ENCODE measurements around the gene PACRG. TPM values are rescaled to one million over a fixed set of nuclear protein-coding genes. Genes with fewer than 3 reads are reported as not detected.

PACRG gene
- polyA plus RNA-seq, 1 donor from 2014 or later, result 16.6 TPM

DNA sequence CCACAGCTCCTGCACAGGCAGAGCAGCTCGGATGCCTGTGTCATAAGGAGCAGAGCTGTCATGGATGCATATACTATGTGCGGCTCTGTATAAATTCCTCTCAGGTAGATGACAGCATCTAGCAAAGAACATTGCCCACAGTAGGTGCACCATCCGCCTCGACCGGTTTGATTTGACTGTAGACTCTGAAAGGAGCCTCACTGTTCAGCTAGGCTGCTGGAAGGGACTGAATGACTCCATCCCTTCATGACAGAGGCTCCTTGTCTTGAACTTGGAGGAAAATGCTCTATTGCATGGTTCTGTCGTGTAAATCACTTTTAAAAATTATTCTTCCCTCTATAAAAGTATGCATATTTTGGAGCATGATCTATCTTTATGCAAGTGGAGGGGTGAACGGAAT is 557.9 kb downstream of the PACRG start:
- no peaks in the 10 kb centered on the region for H3K9me2 ChIP-seq (ENCODE audit: insufficient read depth, low read length)
- no peaks in the 10 kb centered on the region for H3F3A ChIP-seq (ENCODE audit: insufficient read depth, low read length, poor library complexity, severe bottlenecking)
- H3K79me2 ChIP-seq (replicated peaks; ENCODE audit: insufficient read depth, low read length), result no peaks in the 10 kb centered on the region
- TF ChIP-seq EP300 (conservative IDR thresholded peaks at IDR 0.05; ENCODE audit: poor library complexity, severe bottlenecking) (no peak), MXI1 (conservative IDR thresholded peaks at IDR 0.05; ENCODE audit: poor library complexity, severe bottlenecking) (no peak), EZH2 (IDR thresholded peaks at IDR 0.05; ENCODE audit: borderline replicate concordance, insufficient read depth, low read length, poor library complexity, severe bottlenecking) (no peak), POLR2AphosphoS5 (IDR thresholded peaks at IDR 0.05) (no peak), TAF1 (IDR thresholded peaks at IDR 0.05; ENCODE audit: low read depth) (no peak), SMC3 (conservative IDR thresholded peaks at IDR 0.05; ENCODE audit: poor library complexity) (no peak)
- TF ChIP-seq, protein P1, sequence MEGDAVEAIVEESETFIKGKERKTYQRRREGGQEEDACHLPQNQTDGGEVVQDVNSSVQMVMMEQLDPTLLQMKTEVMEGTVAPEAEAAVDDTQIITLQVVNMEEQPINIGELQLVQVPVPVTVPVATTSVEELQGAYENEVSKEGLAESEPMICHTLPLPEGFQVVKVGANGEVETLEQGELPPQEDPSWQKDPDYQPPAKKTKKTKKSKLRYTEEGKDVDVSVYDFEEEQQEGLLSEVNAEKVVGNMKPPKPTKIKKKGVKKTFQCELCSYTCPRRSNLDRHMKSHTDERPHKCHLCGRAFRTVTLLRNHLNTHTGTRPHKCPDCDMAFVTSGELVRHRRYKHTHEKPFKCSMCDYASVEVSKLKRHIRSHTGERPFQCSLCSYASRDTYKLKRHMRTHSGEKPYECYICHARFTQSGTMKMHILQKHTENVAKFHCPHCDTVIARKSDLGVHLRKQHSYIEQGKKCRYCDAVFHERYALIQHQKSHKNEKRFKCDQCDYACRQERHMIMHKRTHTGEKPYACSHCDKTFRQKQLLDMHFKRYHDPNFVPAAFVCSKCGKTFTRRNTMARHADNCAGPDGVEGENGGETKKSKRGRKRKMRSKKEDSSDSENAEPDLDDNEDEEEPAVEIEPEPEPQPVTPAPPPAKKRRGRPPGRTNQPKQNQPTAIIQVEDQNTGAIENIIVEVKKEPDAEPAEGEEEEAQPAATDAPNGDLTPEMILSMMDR (IDR thresholded peaks at IDR 0.05; ENCODE audit: poor library complexity, severe bottlenecking), result no peak
- TF ChIP-seq, protein P2, sequence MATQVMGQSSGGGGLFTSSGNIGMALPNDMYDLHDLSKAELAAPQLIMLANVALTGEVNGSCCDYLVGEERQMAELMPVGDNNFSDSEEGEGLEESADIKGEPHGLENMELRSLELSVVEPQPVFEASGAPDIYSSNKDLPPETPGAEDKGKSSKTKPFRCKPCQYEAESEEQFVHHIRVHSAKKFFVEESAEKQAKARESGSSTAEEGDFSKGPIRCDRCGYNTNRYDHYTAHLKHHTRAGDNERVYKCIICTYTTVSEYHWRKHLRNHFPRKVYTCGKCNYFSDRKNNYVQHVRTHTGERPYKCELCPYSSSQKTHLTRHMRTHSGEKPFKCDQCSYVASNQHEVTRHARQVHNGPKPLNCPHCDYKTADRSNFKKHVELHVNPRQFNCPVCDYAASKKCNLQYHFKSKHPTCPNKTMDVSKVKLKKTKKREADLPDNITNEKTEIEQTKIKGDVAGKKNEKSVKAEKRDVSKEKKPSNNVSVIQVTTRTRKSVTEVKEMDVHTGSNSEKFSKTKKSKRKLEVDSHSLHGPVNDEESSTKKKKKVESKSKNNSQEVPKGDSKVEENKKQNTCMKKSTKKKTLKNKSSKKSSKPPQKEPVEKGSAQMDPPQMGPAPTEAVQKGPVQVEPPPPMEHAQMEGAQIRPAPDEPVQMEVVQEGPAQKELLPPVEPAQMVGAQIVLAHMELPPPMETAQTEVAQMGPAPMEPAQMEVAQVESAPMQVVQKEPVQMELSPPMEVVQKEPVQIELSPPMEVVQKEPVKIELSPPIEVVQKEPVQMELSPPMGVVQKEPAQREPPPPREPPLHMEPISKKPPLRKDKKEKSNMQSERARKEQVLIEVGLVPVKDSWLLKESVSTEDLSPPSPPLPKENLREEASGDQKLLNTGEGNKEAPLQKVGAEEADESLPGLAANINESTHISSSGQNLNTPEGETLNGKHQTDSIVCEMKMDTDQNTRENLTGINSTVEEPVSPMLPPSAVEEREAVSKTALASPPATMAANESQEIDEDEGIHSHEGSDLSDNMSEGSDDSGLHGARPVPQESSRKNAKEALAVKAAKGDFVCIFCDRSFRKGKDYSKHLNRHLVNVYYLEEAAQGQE (IDR thresholded peaks at IDR 0.05; ENCODE audit: borderline replicate concordance), result no peak
- H3K4me2 ChIP-seq (ENCODE audit: low read length), result no peak overlapping the region
- no peak overlapping the region for H3K27ac ChIP-seq (ENCODE audit: low read length)
- H3K4me3 ChIP-seq (ENCODE audit: low read length), result no peak overlapping the region
- no peaks in the 10 kb centered on the region for H3K36me3 ChIP-seq (ENCODE audit: insufficient read depth, low read length)
- no peaks in the 10 kb centered on the region for H4K20me1 ChIP-seq (ENCODE audit: insufficient read depth)
- H2AFZ ChIP-seq (ENCODE audit: low read depth, low read length), result no peak overlapping the region
- no peak overlapping the region for H3K9ac ChIP-seq (ENCODE audit: low read length)
- H3K27me3 ChIP-seq (ENCODE audit: insufficient read depth, low read depth, low read length), result no peaks in the 10 kb centered on the region
- H3K9me3 ChIP-seq (ENCODE audit: low read length), result no peaks in the 10 kb centered on the region

DNA sequence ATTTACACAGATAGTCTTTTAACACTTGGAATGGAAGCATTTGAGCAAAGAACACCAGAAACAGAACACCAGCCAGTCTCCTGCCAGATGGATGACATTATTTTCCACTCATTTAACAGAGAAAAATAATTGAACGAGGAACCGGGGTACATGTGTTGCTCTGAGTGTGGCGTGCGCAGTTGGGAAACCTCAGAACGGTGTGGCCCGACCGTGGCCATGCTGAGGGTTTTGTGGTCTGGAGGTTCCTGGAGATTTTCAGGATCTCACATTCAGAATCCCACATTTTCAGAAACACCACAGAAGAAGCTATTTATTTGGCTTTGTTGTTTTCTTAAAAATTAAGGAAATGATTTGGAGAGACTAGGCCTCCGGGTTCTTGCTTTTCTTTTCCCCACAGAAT is 559.9 kb downstream of the PACRG start:
- Histone ChIP-seq H3K4me2 (ENCODE audit: low read length) (no peak overlapping the region), H3K27me3 (ENCODE audit: insufficient read depth, low read depth, low read length) (no peaks in the 10 kb centered on the region), H3K9ac (ENCODE audit: low read length) (no peak overlapping the region), H3K36me3 (ENCODE audit: insufficient read depth, low read length) (no peaks in the 10 kb centered on the region), H3F3A (ENCODE audit: insufficient read depth, low read length, poor library complexity, severe bottlenecking) (no peaks in the 10 kb centered on the region), H2AFZ (ENCODE audit: low read depth, low read length) (no peak overlapping the region), H3K27ac (ENCODE audit: low read length) (no peak overlapping the region), H4K20me1 (ENCODE audit: insufficient read depth) (no peaks in the 10 kb centered on the region), H3K9me2 (ENCODE audit: insufficient read depth, low read length) (no peaks in the 10 kb centered on the region), H3K9me3 (ENCODE audit: low read length) (no peaks in the 10 kb centered on the region), H3K4me3 (ENCODE audit: low read length) (no peak overlapping the region), H3K79me2 (replicated peaks; ENCODE audit: insufficient read depth, low read length) (no peaks in the 10 kb centered on the region)
- no peak for TF ChIP-seq TAF1 (IDR thresholded peaks at IDR 0.05; ENCODE audit: low read depth)
- TF ChIP-seq MXI1 (conservative IDR thresholded peaks at IDR 0.05; ENCODE audit: poor library complexity, severe bottlenecking), result no peak
- no peak for TF ChIP-seq RAD21 (conservative IDR thresholded peaks at IDR 0.05)
- TF ChIP-seq SMC3 (conservative IDR thresholded peaks at IDR 0.05; ENCODE audit: poor library complexity), result no peak
- TF ChIP-seq, protein P2 (IDR thresholded peaks at IDR 0.05; ENCODE audit: borderline replicate concordance), result no peak

Data from neural cell (in vitro differentiated cells).